SK-N-SH (cell line): ENCODE data around the gene RASA3.

ENCODE experiments used
- CHD2 ChIP-seq: fragments of 150-350 bp; IDR thresholded peaks from 2 replicates; pipeline ENCODE4 v1.6.1; 2018; ENCODE audit warnings: low read length; ENCODE audit not compliant: partially characterized antibody
- JUND ChIP-seq: IDR thresholded peaks from 2 replicates; pipeline ENCODE4 v1.4.0; 2012
- NRF1 ChIP-seq: IDR thresholded peaks from 2 replicates; pipeline ENCODE4 v1.6.1; 2012; ENCODE audit warnings: low read depth, mild to moderate bottlenecking, low read length
- POLR2AphosphoS5 ChIP-seq: IDR thresholded peaks from 2 replicates; pipeline ENCODE4 v1.6.1; 2012; ENCODE audit warnings: low read depth, low read length
- SIN3A ChIP-seq: IDR thresholded peaks from 2 replicates; pipeline ENCODE4 v1.6.1; 2012; ENCODE audit warnings: low read depth, mild to moderate bottlenecking, low read length, moderate library complexity, borderline replicate concordance
- SMC3 ChIP-seq: IDR thresholded peaks from 2 replicates; pipeline ENCODE4 v1.6.1; 2012; ENCODE audit warnings: low read depth, low read length, improper control_type of control experiment
- TCF12 ChIP-seq: IDR thresholded peaks from 2 replicates; pipeline ENCODE4 v1.4.0; 2012
- YY1 ChIP-seq: IDR thresholded peaks from 2 replicates; pipeline ENCODE4 v1.4.0; 2012; ENCODE audit warnings: low read depth, mild to moderate bottlenecking
- TF ChIP-seq, protein P1 (sequence below): fragments of 200-600 bp; sonication (generic); IDR thresholded peaks from 2 replicates; pipeline ENCODE4 v1.6.1; 2017; ENCODE audit warnings: antibody characterized with exemption, mild to moderate bottlenecking, moderate library complexity
- TF ChIP-seq, protein P2 (sequence below): fragments of 150-350 bp; IDR thresholded peaks from 2 replicates; pipeline ENCODE4 v1.6.1; 2017; ENCODE audit warnings: antibody characterized with exemption, low read length, low read depth, borderline replicate concordance
- TF ChIP-seq, protein P3 (sequence below): IDR thresholded peaks from 2 replicates; pipeline ENCODE4 v1.4.0; 2012; ENCODE audit warnings: low read depth

DNA sequence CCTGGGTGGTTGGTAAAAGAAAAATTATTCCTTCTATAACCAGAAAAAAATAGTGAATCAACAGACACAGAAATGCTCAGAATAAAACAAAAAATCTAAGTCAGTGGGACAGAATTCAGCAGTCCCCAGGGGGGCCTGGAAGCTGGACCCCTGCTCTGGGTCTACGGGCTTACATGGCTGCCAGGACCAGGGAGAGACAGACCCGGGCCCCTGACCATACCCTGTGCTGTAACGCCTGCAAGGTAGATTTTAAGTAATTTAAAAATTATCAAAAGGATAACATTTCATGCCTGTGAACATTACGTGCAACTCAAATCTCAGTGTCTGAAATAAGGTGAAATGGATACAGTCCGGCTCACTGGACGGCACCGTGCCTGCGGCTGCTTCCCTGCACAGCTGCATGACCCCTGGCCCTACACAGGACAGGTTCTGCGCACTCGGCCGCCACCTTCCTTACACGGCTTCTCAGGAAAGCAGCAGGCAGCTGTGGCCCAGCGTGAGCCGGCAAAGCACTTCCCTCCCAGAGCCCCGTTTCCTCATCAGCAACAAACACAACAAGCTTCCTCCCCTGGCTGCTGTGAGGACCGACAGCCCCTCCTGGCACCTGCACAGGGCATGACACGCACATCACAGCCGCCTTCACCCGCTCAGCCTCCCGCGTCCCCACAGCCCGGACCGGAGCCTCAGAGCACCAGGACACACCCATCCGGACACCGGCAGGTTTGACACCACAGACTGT lies 22.2 kb downstream of the RASA3 start:
- TF ChIP-seq CHD2 (no peak), JUND (no peak), NRF1 (no peak), TCF12 (no peak), SMC3 (no peak), SIN3A (no peak), YY1 (no peak), POLR2AphosphoS5 (no peak)
- TF ChIP-seq, protein P1, sequence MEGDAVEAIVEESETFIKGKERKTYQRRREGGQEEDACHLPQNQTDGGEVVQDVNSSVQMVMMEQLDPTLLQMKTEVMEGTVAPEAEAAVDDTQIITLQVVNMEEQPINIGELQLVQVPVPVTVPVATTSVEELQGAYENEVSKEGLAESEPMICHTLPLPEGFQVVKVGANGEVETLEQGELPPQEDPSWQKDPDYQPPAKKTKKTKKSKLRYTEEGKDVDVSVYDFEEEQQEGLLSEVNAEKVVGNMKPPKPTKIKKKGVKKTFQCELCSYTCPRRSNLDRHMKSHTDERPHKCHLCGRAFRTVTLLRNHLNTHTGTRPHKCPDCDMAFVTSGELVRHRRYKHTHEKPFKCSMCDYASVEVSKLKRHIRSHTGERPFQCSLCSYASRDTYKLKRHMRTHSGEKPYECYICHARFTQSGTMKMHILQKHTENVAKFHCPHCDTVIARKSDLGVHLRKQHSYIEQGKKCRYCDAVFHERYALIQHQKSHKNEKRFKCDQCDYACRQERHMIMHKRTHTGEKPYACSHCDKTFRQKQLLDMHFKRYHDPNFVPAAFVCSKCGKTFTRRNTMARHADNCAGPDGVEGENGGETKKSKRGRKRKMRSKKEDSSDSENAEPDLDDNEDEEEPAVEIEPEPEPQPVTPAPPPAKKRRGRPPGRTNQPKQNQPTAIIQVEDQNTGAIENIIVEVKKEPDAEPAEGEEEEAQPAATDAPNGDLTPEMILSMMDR = no peak
- TF ChIP-seq, protein P2, sequence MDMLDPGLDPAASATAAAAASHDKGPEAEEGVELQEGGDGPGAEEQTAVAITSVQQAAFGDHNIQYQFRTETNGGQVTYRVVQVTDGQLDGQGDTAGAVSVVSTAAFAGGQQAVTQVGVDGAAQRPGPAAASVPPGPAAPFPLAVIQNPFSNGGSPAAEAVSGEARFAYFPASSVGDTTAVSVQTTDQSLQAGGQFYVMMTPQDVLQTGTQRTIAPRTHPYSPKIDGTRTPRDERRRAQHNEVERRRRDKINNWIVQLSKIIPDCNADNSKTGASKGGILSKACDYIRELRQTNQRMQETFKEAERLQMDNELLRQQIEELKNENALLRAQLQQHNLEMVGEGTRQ = no peak
- TF ChIP-seq, protein P3, sequence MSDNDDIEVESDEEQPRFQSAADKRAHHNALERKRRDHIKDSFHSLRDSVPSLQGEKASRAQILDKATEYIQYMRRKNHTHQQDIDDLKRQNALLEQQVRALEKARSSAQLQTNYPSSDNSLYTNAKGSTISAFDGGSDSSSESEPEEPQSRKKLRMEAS = no peak
